ENCODE data around the gene COL18A1.

COL18A1 gene

GRCh38 chr21:45481977-45482898 lies 77.3 kb downstream of the COL18A1 start:
- in situ Hi-C loops (cut with HindIII; ENCODE audit: low pct_ligation_motif_present, low sequenced_read_pairs), result no loop called here
- Histone ChIP-seq H3K4me3 (ENCODE audit: low read depth, low read length) (no peak overlapping the region), H3K36me3 (replicated peaks) (peaks cover 71% of the 10 kb centered on the region), H3K27me3 (replicated peaks) (no peaks in the 10 kb centered on the region), H3K27ac (no peak overlapping the region)
- TF ChIP-seq CTCF (IDR thresholded peaks at IDR 0.05; ENCODE audit: low read depth, low read length, missing control alignments), result no peak
- no peak for DNase-seq

DNA sequence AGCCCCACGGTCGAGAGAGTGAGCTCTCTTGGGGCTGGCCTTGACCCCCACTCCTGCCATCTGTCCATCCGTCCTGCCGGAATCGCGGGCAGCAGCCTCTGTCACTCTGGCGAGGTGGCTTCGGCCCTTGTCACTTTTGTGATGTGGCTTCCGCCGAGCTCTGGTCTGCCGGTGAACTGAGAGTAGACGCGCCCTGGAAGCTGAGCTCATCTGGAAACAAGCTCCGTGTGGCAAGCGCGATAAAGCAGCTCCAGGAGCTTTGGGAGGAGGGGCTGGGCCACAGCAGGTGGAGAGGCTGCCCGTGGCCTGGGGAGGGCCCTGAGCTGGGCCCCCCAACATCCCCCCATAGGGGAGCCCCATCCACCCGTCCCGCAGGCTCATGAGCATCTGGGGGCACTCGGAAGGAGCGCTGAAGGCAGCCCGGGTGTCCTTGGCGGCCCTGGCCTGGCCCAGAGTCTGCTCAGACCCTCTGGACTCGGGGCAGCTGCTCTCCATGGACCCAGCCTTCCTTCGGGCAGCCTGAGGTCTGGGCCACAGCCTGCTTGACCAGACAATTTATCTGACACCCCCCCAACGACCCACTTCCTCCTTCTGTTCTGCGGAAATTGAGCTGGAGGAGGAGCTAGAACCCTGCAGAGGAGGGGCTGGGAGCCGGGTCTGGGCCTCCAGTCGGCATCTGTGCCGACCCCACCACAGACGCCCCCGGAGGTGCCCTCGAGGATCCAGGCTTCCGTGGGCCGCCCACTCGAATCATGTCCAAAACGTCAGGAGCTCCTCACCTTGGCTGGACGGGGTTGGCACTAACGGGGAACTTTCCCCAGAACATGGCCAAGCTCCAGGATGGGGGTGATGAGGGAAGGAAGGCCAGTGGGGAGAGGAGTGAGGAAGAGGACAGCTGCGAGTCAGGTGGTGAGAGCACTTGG lies 78.2 kb downstream of the COL18A1 start:
- Histone ChIP-seq H3K4me3 (ENCODE audit: low read depth, low read length) (no peak overlapping the region), H3K27me3 (replicated peaks) (no peaks in the 10 kb centered on the region), H3K27ac (no peak overlapping the region), H3K36me3 (replicated peaks) (peaks cover 68% of the 10 kb centered on the region)
- in situ Hi-C loops (cut with HindIII; ENCODE audit: low pct_ligation_motif_present, low sequenced_read_pairs), result no loop called here
- DNase-seq, result no peak
- TF ChIP-seq CTCF (IDR thresholded peaks at IDR 0.05; ENCODE audit: low read depth, low read length, missing control alignments), result no peak

DNA sequence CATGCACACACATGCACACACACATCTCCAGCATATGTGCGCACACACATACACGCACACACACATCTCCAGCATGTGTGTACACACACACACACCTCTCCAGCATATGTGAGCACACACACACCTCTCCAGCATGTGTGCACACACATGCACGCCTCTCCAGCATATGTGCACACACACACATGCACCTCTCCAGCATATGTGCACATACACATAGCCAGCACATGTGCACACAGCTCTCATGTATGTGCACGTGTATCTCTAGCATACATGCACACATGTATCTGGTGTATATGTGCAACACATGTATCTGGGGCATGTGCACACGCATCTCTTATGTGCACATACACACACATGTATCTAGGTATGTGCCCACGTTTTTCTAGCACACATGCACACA lies 79.4 kb downstream of the COL18A1 start:
- Histone ChIP-seq H3K27ac (no peak overlapping the region), H3K27me3 (replicated peaks) (no peaks in the 10 kb centered on the region), H3K36me3 (replicated peaks) (peaks cover 61% of the 10 kb centered on the region), H3K4me3 (ENCODE audit: low read depth, low read length) (no peak overlapping the region)
- no peak for TF ChIP-seq CTCF (IDR thresholded peaks at IDR 0.05; ENCODE audit: low read depth, low read length, missing control alignments)
- DNase-seq, result no peak
- in situ Hi-C loops (cut with HindIII; ENCODE audit: low pct_ligation_motif_present, low sequenced_read_pairs), result no loop called here

DNA sequence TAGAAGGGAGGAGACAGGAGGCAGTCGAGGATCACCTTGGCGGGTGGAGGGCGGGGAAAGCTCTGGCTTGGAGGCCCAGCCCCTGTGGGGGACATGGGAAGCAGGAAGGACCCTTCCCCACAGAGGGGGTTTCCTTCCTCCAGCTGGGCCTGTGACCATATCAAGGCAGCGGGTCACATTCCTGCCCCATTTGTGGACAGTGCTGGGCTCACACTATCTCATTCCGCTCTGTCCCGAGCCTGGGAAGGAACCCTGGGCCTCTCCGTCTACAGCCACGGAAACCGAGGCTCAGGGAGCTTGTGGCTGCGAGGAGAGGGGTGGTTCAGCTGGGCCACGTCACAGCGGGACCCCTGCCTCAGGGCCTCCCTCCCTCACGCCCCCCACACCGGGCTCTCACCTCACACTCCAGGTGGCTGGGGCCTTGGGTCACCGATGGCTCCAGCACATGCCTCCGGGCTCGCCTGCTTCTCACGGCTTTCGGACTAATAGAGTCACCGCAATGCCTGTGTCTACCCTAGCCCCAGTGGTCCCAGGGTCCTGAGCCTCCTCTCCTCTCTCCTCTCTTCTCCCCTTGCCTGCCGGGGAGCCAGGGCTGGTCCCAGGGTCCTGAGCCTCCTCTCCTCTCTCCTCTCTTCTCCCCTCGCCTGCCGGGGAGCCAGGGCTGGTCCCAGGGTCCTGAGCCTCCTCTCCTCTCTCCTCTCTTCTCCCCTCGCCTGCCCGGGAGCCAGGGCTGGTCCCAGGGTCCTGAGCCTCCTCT lies 80.9 kb downstream of the COL18A1 start:
- Histone ChIP-seq H3K27ac (no peak overlapping the region), H3K36me3 (replicated peaks) (peaks cover 56% of the 10 kb centered on the region), H3K27me3 (replicated peaks) (no peaks in the 10 kb centered on the region), H3K4me3 (ENCODE audit: low read depth, low read length) (no peak overlapping the region)
- no peak for TF ChIP-seq CTCF (IDR thresholded peaks at IDR 0.05; ENCODE audit: low read depth, low read length, missing control alignments)
- DNase-seq, result no peak
- in situ Hi-C loops (cut with HindIII; ENCODE audit: low pct_ligation_motif_present, low sequenced_read_pairs), result no loop called here

- TF ChIP-seq CTCF (IDR thresholded peaks at IDR 0.05; ENCODE audit: low read depth, low read length, missing control alignments), result no peak
- in situ Hi-C loops (cut with HindIII; ENCODE audit: low pct_ligation_motif_present, low sequenced_read_pairs), result no loop called here
- no peak for DNase-seq
- Histone ChIP-seq H3K27me3 (replicated peaks) (no peaks in the 10 kb centered on the region), H3K36me3 (replicated peaks) (peaks cover 51% of the 10 kb centered on the region), H3K27ac (no peak overlapping the region), H3K4me3 (ENCODE audit: low read depth, low read length) (no peak overlapping the region)
Observed at GRCh38 chr21:45486443-45487160, 81.6 kb downstream of the COL18A1 start.
